ENCODE results near the gene PARD3B.

DNA sequence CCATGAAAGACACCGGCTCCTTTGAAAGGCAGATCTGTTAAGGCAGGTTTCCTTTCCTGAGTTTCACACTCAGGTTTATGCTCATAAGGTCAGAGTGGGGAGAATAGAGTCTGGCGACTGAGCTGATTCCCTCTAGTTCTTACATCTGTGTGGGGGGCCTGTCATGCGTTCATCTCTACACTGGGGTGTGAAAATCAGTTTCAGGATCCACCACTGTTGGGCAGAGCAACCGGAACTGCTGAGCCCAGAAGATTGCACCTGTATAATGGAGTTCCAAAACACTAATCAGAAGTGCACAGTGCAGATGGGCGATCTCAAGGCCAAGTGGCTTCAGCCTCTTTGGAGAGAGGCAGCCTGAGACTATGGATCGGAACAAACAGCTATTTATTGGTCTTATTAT, 955.7 kb downstream of the PARD3B start:
- TF ChIP-seq POLR2A (IDR thresholded peaks at IDR 0.05; ENCODE audit: low read length) (no peak), GATA1 (IDR thresholded peaks at IDR 0.05; ENCODE audit: low read depth, low read length) (no peak)

Data from erythroblast (primary cell).